Superior temporal gyrus (tissue), 1 donor: ENCODE data around the gene SMARCE1.

ENCODE experiments used
- DNase-seq: peaks from one replicate; pipeline ENCODE4 v3.0.0-alpha.2; 2016; ENCODE audit errors: extremely low spot score

Gene SMARCE1

GRCh38 chr17:40645943-40646342, 1.7 kb downstream of the SMARCE1 start:
- no peak for DNase-seq

GRCh38 chr17:40645291-40645690, 2.3 kb downstream of the SMARCE1 start:
- DNase-seq: no peak

GRCh38 chr17:40637931-40638330, 9.7 kb downstream of the SMARCE1 start:
- DNase-seq: no peak

GRCh38 chr17:40633871-40634270, 13.7 kb downstream of the SMARCE1 start:
- DNase-seq: no peak

- DNase-seq: no peak
Observed at GRCh38 chr17:40632216-40632615, 15.4 kb downstream of the SMARCE1 start.

- no peak for DNase-seq
Observed at GRCh38 chr17:40629842-40630241, 17.8 kb downstream of the SMARCE1 start.

- DNase-seq: peak; percentile 20
Observed at GRCh38 chr17:40625311-40625710, 22.3 kb downstream of the SMARCE1 start.

- no peak for DNase-seq
Observed at GRCh38 chr17:40623419-40624210, 24.0 kb downstream of the SMARCE1 start.

- no peak for DNase-seq
Observed at GRCh38 chr17:40622509-40622928, 25.1 kb downstream of the SMARCE1 start.

- no peak for DNase-seq
Observed at GRCh38 chr17:40621578-40621977, 26.0 kb downstream of the SMARCE1 start.

GRCh38 chr17:40621019-40621418, 26.6 kb downstream of the SMARCE1 start:
- DNase-seq: no peak

GRCh38 chr17:40618754-40619625, 28.6 kb downstream of the SMARCE1 start:
- no peak for DNase-seq

- DNase-seq: no peak
Observed at GRCh38 chr17:40617678-40618240, 29.9 kb downstream of the SMARCE1 start.

- no peak for DNase-seq
Observed at GRCh38 chr17:40616592-40616991, 31.0 kb downstream of the SMARCE1 start.

GRCh38 chr17:40615841-40616476, 31.7 kb downstream of the SMARCE1 start:
- no peak for DNase-seq

GRCh38 chr17:40615068-40615840, 32.4 kb downstream of the SMARCE1 start:
- no peak for DNase-seq

- DNase-seq: no peak
Observed at GRCh38 chr17:40614431-40615067, 33.1 kb downstream of the SMARCE1 start.

GRCh38 chr17:40613467-40614154, 34.0 kb downstream of the SMARCE1 start:
- DNase-seq: no peak

GRCh38 chr17:40612599-40613244, 34.9 kb downstream of the SMARCE1 start:
- peak; percentile 58 for DNase-seq
